HepG2 (cell line): ENCODE results near the gene CENPO. TPM values are rescaled to one million over a fixed set of nuclear protein-coding genes. Genes with fewer than 3 reads are reported as not detected.
A peak's percentile ranks its signal among the peaks of the same experiment; 100 is the strongest.

ENCODE experiments used
- ASH2L ChIP-seq: fragments of 300-600, 200-600 bp; sonication (generic); IDR thresholded peaks from 2 replicates; pipeline ENCODE4 v1.7.0; 2017; ENCODE audit warnings: low read depth, mild to moderate bottlenecking, moderate library complexity, mixed read lengths, low read length; ENCODE audit not compliant: insufficient read length
- ATM ChIP-seq: fragments of 450-650 bp; IDR thresholded peaks from 2 replicates; pipeline ENCODE4 v1.7.1; 2017; ENCODE audit warnings: mild to moderate bottlenecking, borderline replicate concordance
- CBX5 ChIP-seq: sonication (generic); formaldehyde crosslinking; IDR thresholded peaks from 2 replicates; pipeline ENCODE4 v1.4.0; 2020; ENCODE audit warnings: missing genetic modification reagents, borderline replicate concordance
- HCFC1 ChIP-seq: fragments of 150-350 bp; IDR thresholded peaks from 2 replicates; pipeline ENCODE4 v1.6.1; 2014; ENCODE audit warnings: low read depth, low read length
- HNRNPK ChIP-seq: fragments of 200-400 bp; formaldehyde crosslinking; IDR thresholded peaks from 2 replicates; pipeline ENCODE4 v1.6.1; 2018; ENCODE audit warnings: low read length, low read depth, moderate library complexity, mild to moderate bottlenecking; ENCODE audit not compliant: poor library complexity, severe bottlenecking
- KMT2A ChIP-seq: sonication (generic); formaldehyde crosslinking; IDR thresholded peaks from 2 replicates; pipeline ENCODE4 v1.4.0; 2020; ENCODE audit warnings: missing genetic modification reagents
- NPAS2 ChIP-seq: sonication (generic); formaldehyde crosslinking; IDR thresholded peaks from 2 replicates; pipeline ENCODE4 v1.8.0; 2022; ENCODE audit warnings: mild to moderate bottlenecking, missing genetic modification reagents, borderline replicate concordance
- ZBTB38 ChIP-seq: sonication (generic); formaldehyde crosslinking; IDR thresholded peaks from 2 replicates; pipeline ENCODE4 v1.5.1; 2020; ENCODE audit warnings: mild to moderate bottlenecking, missing genetic modification reagents
- ZBTB46 ChIP-seq: sonication (generic); formaldehyde crosslinking; IDR thresholded peaks from 2 replicates; pipeline ENCODE4 v1.4.0; 2020; ENCODE audit warnings: mild to moderate bottlenecking, missing genetic modification reagents, borderline replicate concordance
- ZNF264 ChIP-seq: sonication (generic); formaldehyde crosslinking; IDR thresholded peaks from 2 replicates; pipeline ENCODE4 v1.4.0; 2020; ENCODE audit warnings: missing genetic modification reagents
- ZNF446 ChIP-seq: sonication (generic); formaldehyde crosslinking; IDR thresholded peaks from 2 replicates; pipeline ENCODE4 v1.5.0; 2020; ENCODE audit warnings: mild to moderate bottlenecking, missing genetic modification reagents
- ZNF484 ChIP-seq: sonication (generic); formaldehyde crosslinking; IDR thresholded peaks from 2 replicates; pipeline ENCODE4 v1.5.1; 2020; ENCODE audit warnings: mild to moderate bottlenecking, low read depth, missing genetic modification reagents, borderline replicate concordance
- ZNF513 ChIP-seq: sonication (generic); formaldehyde crosslinking; conservative IDR thresholded peaks from 2 replicates; pipeline ENCODE4 v1.5.0; 2020; ENCODE audit warnings: missing genetic modification reagents
- ZNF660 ChIP-seq: sonication (generic); formaldehyde crosslinking; IDR thresholded peaks from 2 replicates; pipeline ENCODE4 v1.5.1; 2020; ENCODE audit warnings: mild to moderate bottlenecking, low read depth, missing genetic modification reagents, borderline replicate concordance
- ZNF703 ChIP-seq: sonication (generic); formaldehyde crosslinking; IDR thresholded peaks from 2 replicates; pipeline ENCODE4 v1.5.1; 2020; ENCODE audit warnings: missing genetic modification reagents, mild to moderate bottlenecking, moderate library complexity, borderline replicate concordance
- polyA plus RNA-seq, 8 experiments: library from polyadenylated mRNA; depleted of rRNA in 3 of 8; stranded (reverse) in 7 of 8; unstranded in 1 of 8; fragments of >200 nt; fragmentation: Illumina TruSeq in 4 of 8; extraction: Trizol in 4 of 8; gene quantifications; 2 replicates each; pipeline versions ENCODE4 v1.2.1 to v1.2.3, GENCODE V29; 2011 to 2016; ENCODE audit warnings: low read depth in 4 of 8, missing spikeins in 1 of 8, mixed read lengths in 1 of 8; ENCODE audit not compliant: insufficient read depth in 1 of 8
- total RNA-seq, 5 experiments: library from RNA; depleted of rRNA; stranded (reverse); fragments of >200 nt; fragmentation: Illumina TruSeq; extraction: Trizol; gene quantifications; 2 replicates each; pipeline ENCODE4 v1.2.3, GENCODE V29; 2016; ENCODE audit warnings: low read depth in 1 of 5
- TF ChIP-seq, protein P1 (sequence below): sonication (generic); formaldehyde crosslinking; IDR thresholded peaks from 2 replicates; pipeline ENCODE4 v1.5.0; 2020; ENCODE audit warnings: missing genetic modification reagents
- TF ChIP-seq, protein P2 (sequence below): sonication (generic); formaldehyde crosslinking; IDR thresholded peaks from 2 replicates; pipeline ENCODE4 v1.8.1; 2023; ENCODE audit warnings: mild to moderate bottlenecking, missing genetic modification reagents, borderline replicate concordance
- TF ChIP-seq, protein P3 (sequence below): sonication (generic); formaldehyde crosslinking; IDR thresholded peaks from 2 replicates; pipeline ENCODE4 v1.4.0; 2020; ENCODE audit warnings: missing genetic modification reagents; ENCODE audit errors: not compliant biosample characterization
- TF ChIP-seq, protein P4 (sequence below): sonication (generic); formaldehyde crosslinking; IDR thresholded peaks from 2 replicates; pipeline ENCODE4 v1.8.0; 2022; ENCODE audit warnings: mild to moderate bottlenecking, missing genetic modification reagents, moderate library complexity
- TF ChIP-seq, protein P5 (sequence below): sonication (generic); formaldehyde crosslinking; IDR thresholded peaks from 2 replicates; pipeline ENCODE4 v1.5.0; 2020; ENCODE audit warnings: missing genetic modification reagents

Gene CENPO
- total and polyA plus RNA-seq, 2 of the 13 experiments (the other 11 are each of a cell fraction or from before 2014, with no cell fraction given) = 19.7 to 35.5 TPM

DNA sequence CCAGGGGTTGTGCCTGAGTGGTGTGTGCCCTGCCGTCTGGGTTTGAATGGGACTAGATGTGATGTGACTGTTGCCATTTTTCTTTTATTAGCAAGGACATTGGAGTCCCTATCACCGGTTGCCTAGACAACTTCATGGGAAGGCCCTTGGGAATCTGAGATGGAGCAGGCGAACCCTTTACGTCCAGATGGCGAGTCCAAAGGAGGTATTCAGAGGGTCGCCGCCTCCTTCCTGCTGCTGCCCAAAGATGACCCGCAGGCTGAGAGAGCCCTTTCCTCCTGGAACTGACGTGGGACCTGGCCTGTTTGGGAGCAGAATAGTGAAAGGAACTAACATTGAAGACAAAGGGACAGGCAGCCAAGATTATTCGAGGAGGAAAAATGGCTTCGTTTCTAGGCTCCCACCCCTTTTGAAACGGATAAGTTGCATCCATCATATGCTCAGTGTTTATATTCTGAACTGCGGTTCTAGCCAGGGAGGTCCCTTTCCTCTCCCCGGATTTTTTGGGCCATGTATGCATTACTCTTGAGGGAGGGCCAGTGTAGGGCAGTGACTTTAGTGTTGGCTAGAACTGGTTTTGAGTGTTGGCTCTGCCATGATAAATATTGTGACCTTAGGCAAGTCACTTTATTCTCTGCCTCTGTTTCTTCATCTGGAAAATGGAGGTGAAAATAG, 673 bp downstream of the CENPO start (continued):
- TF ChIP-seq ZNF513 (no peak), ASH2L (no peak), NPAS2 (no peak), ZBTB38 (CRISPR knock-in tag) (no peak), HNRNPK (no peak), ZNF264 (CRISPR knock-in tag) (no peak), ATM (no peak), ZNF660 (CRISPR knock-in tag) (no peak), KMT2A (CRISPR knock-in tag) (no peak), CBX5 (CRISPR knock-in tag) (no peak), ZNF484 (CRISPR knock-in tag) (no peak), ZNF703 (no peak), ZNF446 (CRISPR knock-in tag) (peak; percentile 43; the same call in 1 of the 2 replicates), HCFC1 (no peak), ZBTB46 (CRISPR knock-in tag) (no peak)
- TF ChIP-seq, protein P1, sequence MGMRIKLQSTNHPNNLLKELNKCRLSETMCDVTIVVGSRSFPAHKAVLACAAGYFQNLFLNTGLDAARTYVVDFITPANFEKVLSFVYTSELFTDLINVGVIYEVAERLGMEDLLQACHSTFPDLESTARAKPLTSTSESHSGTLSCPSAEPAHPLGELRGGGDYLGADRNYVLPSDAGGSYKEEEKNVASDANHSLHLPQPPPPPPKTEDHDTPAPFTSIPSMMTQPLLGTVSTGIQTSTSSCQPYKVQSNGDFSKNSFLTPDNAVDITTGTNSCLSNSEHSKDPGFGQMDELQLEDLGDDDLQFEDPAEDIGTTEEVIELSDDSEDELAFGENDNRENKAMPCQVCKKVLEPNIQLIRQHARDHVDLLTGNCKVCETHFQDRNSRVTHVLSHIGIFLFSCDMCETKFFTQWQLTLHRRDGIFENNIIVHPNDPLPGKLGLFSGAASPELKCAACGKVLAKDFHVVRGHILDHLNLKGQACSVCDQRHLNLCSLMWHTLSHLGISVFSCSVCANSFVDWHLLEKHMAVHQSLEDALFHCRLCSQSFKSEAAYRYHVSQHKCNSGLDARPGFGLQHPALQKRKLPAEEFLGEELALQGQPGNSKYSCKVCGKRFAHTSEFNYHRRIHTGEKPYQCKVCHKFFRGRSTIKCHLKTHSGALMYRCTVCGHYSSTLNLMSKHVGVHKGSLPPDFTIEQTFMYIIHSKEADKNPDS (CRISPR knock-in tag) = no peak; the same call in 1 of the 2 replicates
- TF ChIP-seq, protein P2, sequence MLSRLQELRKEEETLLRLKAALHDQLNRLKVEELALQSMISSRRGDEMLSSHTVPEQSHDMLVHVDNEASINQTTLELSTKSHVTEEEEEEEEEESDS = no peak
- TF ChIP-seq, protein P3, sequence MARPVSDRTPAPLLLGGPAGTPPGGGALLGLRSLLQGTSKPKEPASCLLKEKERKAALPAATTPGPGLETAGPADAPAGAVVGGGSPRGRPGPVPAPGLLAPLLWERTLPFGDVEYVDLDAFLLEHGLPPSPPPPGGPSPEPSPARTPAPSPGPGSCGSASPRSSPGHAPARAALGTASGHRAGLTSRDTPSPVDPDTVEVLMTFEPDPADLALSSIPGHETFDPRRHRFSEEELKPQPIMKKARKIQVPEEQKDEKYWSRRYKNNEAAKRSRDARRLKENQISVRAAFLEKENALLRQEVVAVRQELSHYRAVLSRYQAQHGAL (CRISPR knock-in tag) = no peak
- TF ChIP-seq, protein P4, sequence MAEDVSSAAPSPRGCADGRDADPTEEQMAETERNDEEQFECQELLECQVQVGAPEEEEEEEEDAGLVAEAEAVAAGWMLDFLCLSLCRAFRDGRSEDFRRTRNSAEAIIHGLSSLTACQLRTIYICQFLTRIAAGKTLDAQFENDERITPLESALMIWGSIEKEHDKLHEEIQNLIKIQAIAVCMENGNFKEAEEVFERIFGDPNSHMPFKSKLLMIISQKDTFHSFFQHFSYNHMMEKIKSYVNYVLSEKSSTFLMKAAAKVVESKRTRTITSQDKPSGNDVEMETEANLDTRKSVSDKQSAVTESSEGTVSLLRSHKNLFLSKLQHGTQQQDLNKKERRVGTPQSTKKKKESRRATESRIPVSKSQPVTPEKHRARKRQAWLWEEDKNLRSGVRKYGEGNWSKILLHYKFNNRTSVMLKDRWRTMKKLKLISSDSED (CRISPR knock-in tag) = peak; percentile 51; the same call in 1 of the 2 replicates
- TF ChIP-seq, protein P5, sequence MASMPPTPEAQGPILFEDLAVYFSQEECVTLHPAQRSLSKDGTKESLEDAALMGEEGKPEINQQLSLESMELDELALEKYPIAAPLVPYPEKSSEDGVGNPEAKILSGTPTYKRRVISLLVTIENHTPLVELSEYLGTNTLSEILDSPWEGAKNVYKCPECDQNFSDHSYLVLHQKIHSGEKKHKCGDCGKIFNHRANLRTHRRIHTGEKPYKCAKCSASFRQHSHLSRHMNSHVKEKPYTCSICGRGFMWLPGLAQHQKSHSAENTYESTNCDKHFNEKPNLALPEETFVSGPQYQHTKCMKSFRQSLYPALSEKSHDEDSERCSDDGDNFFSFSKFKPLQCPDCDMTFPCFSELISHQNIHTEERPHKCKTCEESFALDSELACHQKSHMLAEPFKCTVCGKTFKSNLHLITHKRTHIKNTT (CRISPR knock-in tag) = no peak
